Left forelimb (tissue), 1 donor: Measurements from ENCODE around the gene BIN1.
"Not testable (repeated sequence)": the region's sequence is repeated elsewhere in the genome, so short reads cannot be mapped to it uniquely, and the experiment has no call there.

Source experiments
- DNase-seq: peaks from one replicate; pipeline ENCODE4 v3.0.0-alpha.2; 2018; ENCODE audit warnings: low spot score

The BIN1 gene

DNA sequence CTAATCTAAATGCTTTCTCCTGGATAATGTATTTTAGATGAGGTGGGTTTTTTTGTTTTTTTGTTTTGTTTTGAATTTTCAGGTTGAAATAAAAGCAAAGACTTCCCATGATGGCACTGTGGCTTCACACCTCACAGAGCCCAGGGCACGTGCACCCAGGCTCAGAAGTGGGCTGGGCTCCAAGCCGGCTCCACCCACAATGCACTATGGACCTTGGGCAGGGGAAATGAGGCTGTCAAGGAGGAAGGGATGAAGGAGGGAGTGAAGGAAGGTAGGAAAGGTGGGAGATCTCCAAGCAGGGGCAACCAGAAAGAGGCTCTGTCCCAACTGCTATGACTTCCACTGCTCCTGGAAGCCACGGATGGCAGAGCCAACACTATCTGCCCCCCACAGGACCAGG is 60.4 kb downstream of the BIN1 start:
- no peak for DNase-seq

DNA sequence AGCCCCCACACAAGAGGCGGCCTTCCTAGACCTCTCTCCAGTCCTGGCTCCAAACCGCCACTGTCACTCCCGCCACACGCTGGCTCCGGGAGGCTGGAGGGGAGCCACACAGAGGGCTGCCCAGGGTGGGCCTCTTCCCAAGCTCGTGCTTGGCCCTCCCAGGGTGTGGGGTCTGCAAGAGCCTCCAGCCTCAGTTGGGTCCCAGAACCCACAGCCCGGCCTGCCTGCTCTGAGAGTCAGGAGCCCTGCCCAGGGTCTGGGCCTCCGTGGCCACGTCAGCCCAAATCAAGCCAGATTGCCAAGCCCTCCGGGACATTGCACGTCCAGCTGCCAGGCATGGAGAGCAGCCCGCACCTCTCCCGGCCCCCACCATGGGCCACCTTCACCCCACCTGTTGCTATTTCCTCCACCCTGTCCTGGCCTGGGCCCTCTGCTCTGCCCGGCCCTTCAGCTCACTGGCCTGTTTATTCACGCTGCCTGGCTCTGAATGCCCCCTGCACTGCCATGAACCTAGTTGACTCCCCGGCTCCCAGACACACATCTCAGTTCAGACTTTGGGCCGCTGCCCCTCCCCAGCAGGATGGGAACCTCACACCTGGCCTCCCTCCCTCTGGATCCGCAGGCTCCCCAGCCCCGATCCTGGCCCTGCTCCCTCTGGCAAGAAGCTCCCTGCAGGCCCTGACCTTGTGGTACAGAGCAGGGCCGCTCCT is 61.0 kb downstream of the BIN1 start:
- DNase-seq, result peak; percentile 70

GRCh38 chr2:127044977-127045661 is 61.8 kb downstream of the BIN1 start:
- peak; percentile 65 for DNase-seq

DNA sequence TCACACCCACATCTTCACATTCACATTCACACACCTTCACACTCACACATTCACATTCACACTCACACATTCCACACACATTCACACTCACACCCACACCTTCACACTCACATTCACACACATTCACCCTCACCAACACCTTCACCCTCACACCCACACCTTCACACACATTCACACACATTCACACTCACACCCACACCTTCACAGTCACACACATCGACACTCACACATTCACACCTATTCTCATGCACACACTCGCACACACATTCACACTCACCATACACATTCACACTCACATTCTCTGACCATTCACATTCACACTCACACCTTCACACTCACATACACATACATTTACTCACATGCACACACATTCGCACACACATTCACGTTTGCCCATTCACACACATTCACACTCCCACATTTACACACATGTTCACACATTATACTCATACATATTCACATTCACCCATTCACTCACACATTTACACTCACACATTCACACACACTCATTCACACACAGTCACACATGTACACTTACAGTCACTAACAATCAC is 62.7 kb downstream of the BIN1 start:
- no peak for DNase-seq

DNA sequence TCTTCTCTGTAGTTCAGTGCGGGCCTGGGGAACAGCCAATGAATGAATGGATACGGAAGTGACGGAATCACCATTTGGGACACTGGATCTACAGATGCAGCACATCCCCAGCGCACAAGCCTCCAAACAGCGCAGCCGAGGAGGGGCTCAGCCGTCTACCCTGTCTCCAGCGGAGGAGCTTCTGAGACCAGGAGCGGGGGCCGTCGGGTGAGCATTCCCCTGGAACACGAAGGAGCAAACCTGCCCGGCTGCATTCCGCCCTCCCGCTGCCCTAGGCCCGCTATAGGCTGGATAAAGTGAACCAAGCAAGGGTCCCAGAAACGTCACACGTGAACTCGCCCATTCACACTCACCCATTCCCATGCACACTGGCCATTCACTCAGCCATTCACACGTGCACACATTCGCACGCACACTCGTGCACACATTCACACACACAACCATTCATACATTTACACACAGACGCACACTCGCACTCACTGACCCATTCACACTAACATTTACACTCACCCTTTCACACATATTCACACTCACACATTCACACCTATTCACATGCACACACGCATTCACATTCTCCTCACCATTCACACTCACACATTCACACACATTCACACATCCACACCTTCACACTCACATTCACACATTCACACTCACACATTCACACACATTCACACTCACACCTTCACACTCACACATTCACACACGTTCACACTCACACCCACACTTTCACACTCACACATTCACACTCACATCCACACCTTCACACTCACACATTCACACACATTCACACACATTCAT is 63.4 kb downstream of the BIN1 start:
- DNase-seq, result peak; percentile 66

DNA sequence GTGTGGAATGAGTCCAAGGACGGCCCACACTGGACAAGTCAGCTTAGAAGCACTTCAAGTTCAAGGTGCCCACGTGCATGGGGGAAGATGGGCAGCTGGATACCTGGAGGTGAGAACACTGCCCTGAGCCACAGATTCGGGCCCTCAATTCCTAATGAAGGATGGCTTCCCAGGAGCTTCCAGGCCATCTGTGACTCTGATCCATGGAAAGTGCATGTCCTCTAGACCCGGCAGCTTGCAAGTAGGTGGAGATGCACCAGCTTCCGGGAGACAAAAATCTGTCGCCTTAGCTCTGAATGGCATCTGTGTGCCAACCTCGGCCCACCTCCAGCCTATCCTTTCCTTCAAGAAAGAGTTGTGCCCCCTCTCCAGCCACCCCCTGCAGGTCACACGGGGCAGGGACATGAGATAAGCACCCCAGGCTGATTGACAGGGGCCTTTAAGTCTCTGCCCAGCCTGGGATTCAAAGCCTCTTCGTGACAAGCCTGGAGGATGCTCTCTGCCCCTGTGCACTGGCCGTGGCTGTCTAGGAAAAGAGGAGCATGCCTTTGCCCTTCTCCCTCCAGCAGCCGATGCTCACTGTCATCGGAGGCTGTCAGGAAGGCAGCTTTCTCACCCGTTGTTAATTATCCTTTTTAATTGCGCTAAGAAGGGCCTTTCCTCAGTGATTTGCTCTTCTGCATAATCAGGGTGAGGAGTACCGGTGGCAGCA is 65.5 kb downstream of the BIN1 start:
- no peak for DNase-seq

DNA sequence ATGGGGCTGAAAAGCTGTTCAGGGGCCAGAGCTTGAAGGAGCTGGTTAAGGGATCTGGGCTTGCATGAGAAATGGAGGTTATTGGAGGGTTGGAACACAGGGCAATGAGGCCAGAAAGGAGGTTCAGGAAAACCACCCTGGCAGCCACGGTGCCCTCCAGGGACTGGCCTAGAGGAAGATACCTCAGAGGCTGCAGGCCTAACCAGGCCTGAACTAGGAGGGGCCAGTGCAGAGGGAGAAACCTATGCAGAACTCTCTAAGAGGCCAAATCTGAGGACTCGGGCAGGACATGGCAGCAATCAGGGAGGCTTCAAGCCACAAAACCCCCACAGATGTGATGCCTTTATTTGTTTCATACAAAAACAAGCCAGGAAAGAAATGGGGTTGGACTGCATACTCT is 66.8 kb downstream of the BIN1 start:
- no peak for DNase-seq

GRCh38 chr2:127039387-127040031 is 67.4 kb downstream of the BIN1 start:
- DNase-seq, result no peak

DNA sequence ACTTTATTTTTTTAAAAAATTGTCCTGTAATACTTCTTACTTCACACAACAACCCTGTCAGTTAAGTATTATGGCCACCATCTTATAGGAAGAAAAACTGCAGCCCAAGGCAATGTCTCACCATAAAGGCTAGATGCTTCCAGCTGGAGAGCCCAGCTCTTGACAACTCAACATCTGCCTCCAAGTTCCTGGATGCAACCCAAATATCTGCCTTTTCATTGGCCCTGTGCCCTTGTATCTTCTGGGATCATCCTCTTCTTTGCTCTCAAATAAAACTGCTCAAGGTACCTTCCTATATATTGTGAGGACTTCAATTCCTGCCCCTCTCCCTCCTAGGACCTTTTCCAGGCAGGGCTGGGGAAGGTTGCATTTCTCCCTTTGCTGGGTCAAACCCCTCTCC is 69.5 kb downstream of the BIN1 start:
- no peak for DNase-seq

GRCh38 chr2:127034883-127035611 is 71.9 kb downstream of the BIN1 start:
- no peak for DNase-seq

GRCh38 chr2:127034051-127034450 is 72.9 kb downstream of the BIN1 start:
- DNase-seq, result no peak

DNA sequence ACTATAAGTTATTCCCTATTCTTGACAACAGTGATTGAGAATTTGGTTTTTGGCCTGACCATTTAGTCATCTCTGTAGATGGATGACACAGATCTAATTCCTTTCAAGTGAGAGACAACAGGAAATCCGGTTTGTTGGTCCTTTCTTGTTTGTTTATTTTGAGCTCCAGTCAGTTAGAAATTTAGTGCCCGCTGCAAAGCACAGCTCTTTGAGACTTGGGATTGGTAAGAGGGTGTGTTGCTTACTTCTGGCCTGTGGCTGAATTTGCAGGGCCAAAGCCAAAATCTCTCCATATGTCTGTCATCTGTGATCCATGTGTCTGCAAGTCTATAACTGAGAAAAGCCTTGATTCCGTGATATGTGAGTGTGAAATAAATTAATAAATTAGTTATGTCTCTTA is 74.3 kb downstream of the BIN1 start:
- DNase-seq, result no peak

DNA sequence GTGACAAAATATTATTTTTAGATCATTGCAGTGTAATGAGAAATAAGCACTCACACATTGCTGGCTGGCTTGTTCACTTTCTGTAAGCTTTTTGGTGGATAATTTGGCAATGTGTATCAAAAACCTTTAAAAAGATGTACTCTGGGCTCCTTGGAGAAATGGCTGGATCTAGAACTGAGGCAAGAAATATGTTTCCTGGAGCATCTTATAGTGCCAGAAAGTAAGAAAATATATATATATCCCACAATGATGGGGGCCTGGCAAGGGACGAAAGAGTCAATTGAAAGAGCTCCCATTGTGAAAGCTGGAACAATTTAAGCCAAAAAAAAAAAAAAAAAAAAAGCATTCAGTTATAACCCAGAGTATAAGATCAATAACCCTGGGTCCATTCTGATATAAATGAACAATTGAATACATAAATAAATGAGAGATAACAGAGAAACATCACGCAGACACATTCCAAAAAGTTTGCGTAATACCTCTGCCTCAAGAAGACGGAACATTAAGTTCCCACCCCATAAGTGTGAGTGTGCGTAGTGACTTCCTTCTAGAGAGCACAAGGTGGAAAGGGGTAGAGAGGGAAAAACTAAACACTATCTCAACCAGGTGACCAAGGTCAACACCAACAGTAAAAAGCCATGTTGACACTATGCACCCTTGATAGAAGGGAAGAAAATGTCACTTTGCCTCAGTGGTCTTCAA is 77.5 kb downstream of the BIN1 start:
- DNase-seq, result no peak

DNA sequence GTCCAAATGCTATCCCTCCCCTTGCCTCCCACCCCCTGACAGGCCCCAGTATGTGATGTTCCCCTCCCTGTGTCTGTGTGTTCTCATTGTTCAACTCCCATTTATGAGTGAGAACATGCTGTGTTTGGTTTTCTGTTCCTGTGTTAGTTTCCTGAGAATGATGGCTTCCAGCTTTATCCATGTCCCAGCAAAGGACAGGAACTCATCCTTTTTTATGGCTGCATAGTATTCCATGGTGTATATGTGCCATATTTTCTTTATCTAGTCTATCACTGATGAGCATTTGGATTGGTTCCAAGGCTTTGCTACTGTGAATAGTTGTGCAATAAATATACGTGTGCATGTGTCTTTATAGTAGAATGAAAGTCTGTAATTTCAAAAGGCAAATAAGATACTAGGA is 78.2 kb downstream of the BIN1 start:
- not testable (repeated sequence) for DNase-seq

GRCh38 chr2:127027715-127028114 is 79.2 kb downstream of the BIN1 start:
- DNase-seq, result no peak

GRCh38 chr2:127025359-127026166 is 81.4 kb downstream of the BIN1 start:
- DNase-seq, result peak; percentile 84

DNA sequence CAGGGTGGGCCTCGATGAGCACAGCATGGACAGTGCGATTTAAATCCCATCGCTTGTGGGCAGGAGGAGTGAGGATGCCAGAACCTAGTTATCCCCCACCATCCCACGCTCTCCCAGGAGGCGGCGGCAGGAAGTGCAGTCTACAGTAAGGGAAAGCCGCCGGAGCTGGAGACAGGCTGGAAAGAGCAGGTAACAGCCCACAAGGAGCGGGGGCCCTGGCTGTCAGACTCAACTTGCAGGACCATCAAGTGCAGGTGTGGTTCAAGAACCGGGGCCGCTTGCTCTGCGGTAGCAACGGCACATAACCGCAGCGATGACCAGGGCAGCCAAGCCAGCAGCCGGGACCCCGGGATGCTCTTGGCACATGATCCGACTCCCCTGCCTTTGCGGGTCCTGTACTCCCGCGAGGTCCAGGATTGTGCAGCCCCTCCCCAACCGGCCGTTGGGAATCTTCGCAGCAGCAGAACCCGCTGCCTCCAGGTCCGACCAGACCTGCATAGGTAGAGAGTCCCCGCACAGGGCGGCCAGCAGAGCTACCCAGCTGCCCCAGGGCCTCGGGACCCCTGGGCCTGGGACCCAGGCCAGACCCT is 82.1 kb downstream of the BIN1 start:
- no peak for DNase-seq

GRCh38 chr2:127023504-127023903 is 83.5 kb downstream of the BIN1 start:
- no peak for DNase-seq

GRCh38 chr2:127022817-127023216 is 84.1 kb downstream of the BIN1 start:
- DNase-seq, result no peak
